ENCODE measurements around the gene MEDAG.

GRCh38 chr13:30906411-30907051, 460 bp downstream of the MEDAG start:
- TF ChIP-seq POLR2A (IDR thresholded peaks at IDR 0.05; ENCODE audit: low read length) (no peak), GATA1 (IDR thresholded peaks at IDR 0.05; ENCODE audit: low read depth, low read length) (no peak)
